Ovary (tissue), 3 donors: ENCODE measurements around the gene SCIN.

Source experiments
- CTCF ChIP-seq, 3 donors: fragments of 450-650 bp in 2 of 3; fragments of 200-600 bp in 1 of 3; IDR thresholded peaks; one replicate each; pipeline versions ENCODE4 v1.5.1 to v1.8.0; 2016 to 2022; ENCODE audit warnings: antibody characterized with exemption in 3 of 3, mild to moderate bottlenecking in 1 of 3
- POLR2A ChIP-seq: fragments of 450-650 bp; IDR thresholded peaks from one replicate; pipeline ENCODE4 v1.6.1; 2017; ENCODE audit warnings: antibody characterized with exemption, mild to moderate bottlenecking, moderate library complexity
- donor health status: DM: no; HTN: no; CAD: no.

GRCh38 chr7:12701433-12701832, 130.9 kb downstream of the SCIN start:
- TF ChIP-seq CTCF (IDR thresholded peaks at IDR 0.05) (no peak), POLR2A (no peak)
